Skeletal muscle satellite cell (primary cell): Measurements from ENCODE around the gene GOLGA6A.
"Not testable (repeated sequence)": the region's sequence is repeated elsewhere in the genome, so short reads cannot be mapped to it uniquely, and the experiment has no call there.

Source experiments
- H3K27me3 ChIP-seq: 2 replicates; pipeline ENCODE4 v1.7.0; 2013; ENCODE audit warnings: low read length; ENCODE audit not compliant: control insufficient read depth, insufficient read depth
- H3K36me3 ChIP-seq: 2 replicates; pipeline ENCODE4 v1.7.0; 2013; ENCODE audit warnings: mild to moderate bottlenecking, control low read depth, low read length; ENCODE audit not compliant: insufficient read depth
- H3K4me1 ChIP-seq: 2 replicates; pipeline ENCODE4 v1.7.0; 2013; ENCODE audit warnings: low read length; ENCODE audit not compliant: control insufficient read depth, insufficient read depth
- H3K4me2 ChIP-seq: 2 replicates; pipeline ENCODE4 v1.7.0; 2013; ENCODE audit warnings: mild to moderate bottlenecking, low read length
- H3K4me3 ChIP-seq: 2 replicates; pipeline ENCODE4 v1.7.0; 2013; ENCODE audit warnings: low read length
- H3K9ac ChIP-seq: 2 replicates; pipeline ENCODE4 v1.7.0; 2013; ENCODE audit warnings: mild to moderate bottlenecking, low read depth, low read length, moderate library complexity
- H3K9me3 ChIP-seq: replicated peaks from 2 replicates; pipeline ENCODE4 v1.7.0; 2013; ENCODE audit warnings: mild to moderate bottlenecking, control low read depth, low read length

Gene GOLGA6A

DNA sequence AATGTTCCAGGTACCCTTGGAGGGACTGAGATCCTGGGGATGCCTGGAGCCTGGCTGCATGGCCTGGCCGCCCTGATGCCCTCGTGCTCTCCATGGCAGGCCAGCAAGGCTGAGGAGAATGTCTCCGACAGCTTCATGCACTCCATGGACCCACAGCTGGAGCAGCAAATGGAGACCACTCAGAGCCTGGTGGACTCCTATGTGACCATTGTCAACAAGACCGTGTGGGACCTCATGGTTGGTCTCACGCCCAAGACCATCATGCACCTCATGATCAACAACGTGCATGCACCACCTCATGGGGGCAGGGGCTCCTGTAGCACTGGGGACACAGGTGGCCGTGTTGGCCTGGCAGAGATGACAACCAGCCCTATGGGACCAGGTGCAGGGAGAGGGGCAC, 19.7 kb downstream of the GOLGA6A start:
- no peaks in the 10 kb centered on the region for H3K9me3 ChIP-seq
- no peaks in the 10 kb centered on the region for H3K36me3 ChIP-seq
- no peak overlapping the region for H3K4me2 ChIP-seq
- H3K4me3 ChIP-seq: no peak overlapping the region
- H3K4me1 ChIP-seq: no peaks in the 10 kb centered on the region
- H3K27me3 ChIP-seq: peaks cover 24% of the 10 kb centered on the region
- no peak overlapping the region for H3K9ac ChIP-seq

DNA sequence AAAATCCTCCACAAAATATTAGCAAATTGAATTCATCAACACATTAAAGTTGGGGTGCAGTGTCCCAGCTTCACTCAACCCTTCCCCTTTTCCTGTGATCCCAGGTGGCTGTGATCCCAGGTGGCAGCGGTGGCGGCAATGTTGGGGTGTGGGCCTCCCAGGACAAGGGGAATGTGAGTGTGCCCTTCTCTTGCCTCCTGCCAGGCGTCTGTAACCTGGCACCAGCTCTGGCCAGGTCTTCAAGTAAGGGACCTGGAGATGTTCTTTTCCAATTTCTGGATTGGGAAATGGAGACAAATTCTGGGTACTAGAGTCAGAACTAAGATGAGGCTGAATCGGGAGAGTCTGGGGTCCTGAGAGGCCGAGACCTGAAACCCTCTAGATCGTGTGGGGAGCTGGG, 20.1 kb downstream of the GOLGA6A start:
- Histone ChIP-seq H3K4me3 (no peak overlapping the region), H3K4me2 (no peak overlapping the region), H3K27me3 (peaks cover 27% of the 10 kb centered on the region), H3K9me3 (no peaks in the 10 kb centered on the region), H3K4me1 (no peaks in the 10 kb centered on the region), H3K9ac (no peak overlapping the region), H3K36me3 (no peaks in the 10 kb centered on the region)

DNA sequence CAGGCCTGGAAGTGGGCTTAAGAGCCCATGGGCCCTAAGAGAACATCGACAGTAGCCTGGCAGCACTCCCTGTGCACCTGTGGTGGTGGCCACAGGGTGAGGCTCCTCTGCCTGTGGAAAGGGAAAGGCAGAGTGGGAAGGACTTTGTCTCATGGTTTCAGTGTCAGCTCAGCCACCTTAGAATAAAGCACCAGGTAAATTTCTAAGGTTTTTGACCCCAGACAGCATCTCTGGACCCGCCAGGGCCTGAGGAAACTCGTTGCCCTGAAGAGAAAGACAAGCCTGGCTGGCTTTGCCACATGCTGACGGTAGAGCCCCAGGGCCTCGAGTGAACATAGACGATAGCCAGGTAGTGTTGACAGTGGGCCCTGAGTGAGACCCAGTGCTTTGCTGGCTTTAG, 22.1 kb downstream of the GOLGA6A start:
- Histone ChIP-seq H3K4me2 (no peak overlapping the region), H3K27me3 (peaks cover 27% of the 10 kb centered on the region), H3K4me3 (no peak overlapping the region), H3K36me3 (no peaks in the 10 kb centered on the region), H3K9me3 (no peaks in the 10 kb centered on the region), H3K4me1 (no peaks in the 10 kb centered on the region), H3K9ac (no peak overlapping the region)

DNA sequence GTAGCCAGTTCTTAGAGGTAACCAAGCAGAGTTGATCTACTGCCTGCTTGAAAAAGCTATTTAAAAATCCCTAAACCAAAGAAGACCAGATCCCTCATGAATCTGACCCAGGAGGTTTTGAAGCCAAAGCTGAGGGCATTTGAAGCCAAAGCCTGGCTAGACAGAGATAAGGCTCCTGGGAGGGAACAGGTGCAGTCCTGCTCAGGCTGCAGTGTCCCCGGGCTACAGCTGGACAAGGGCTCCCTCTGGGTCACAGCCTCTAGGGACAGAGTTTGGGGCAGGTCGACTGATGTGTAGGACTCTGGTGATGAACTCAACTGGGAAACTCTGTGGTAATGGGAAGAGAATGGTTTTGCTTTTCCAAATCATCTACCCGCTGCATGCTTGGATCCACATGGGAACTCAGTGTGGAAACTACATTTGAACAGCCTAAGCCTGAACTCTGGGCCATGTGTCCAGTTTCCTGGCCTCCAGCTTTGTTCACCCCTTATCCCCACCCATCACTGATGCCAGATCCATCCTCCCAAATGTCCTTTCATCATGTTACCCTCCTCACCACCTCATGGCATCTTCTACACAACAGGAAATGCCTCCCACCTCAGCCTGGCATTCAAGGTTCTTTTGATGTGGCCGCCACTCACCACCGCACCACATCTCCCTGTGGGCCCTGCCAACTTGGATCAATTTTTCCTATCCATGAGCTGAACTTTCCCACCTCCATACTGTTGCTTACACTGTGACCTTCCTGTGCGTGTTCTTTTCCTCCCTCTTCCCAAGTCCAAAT, 23.1 kb downstream of the GOLGA6A start:
- not testable (repeated sequence) for H3K4me2 ChIP-seq, H3K36me3 ChIP-seq, H3K9ac ChIP-seq, H3K4me3 ChIP-seq, H3K4me1 ChIP-seq, H3K9me3 ChIP-seq
- peaks cover 24% of the 10 kb centered on the region for H3K27me3 ChIP-seq

DNA sequence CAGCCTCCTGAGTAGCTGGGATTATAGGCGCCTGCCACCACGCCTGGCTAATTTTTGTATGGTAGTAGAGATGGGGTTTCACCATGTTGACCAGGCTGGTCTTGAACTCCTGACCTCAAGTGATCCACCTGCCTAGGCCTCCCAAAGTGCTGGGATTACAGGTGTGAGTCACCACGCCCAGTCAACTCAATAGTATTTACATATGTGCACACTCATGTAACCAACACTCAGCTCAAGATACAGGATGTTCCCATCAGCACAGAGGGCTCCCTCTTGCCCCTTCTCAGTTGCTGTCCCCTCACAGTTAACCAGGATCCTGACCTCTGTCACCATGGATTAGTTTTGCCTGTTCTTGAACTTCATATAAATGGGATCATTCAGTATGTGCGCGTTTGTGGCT, 26.0 kb downstream of the GOLGA6A start:
- not testable (repeated sequence) for H3K9me3 ChIP-seq, H3K4me3 ChIP-seq, H3K4me2 ChIP-seq, H3K9ac ChIP-seq, H3K36me3 ChIP-seq
- Histone ChIP-seq H3K27me3 (peaks cover 18% of the 10 kb centered on the region), H3K4me1 (peaks cover 19% of the 10 kb centered on the region)

DNA sequence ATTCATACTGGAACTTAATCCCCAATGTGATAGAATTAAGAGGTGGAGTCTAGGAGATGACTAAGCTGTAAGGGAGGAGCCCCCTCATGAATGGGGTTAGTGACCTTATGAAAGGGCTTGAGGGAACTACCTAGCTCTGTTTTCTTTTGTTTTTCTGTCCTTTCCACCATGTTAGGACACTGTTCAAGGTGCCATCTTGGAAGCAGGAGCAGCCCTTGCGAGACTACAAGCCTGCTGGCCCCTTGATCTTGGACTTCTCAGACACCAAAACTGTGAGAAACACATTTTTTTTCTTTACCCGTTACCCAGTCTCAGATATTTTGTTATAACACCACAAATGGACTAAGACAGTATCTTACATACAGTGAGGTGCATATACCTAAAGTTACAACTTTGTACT, 26.5 kb downstream of the GOLGA6A start:
- Histone ChIP-seq H3K9me3 (no peaks in the 10 kb centered on the region), H3K4me2 (no peak overlapping the region), H3K36me3 (no peaks in the 10 kb centered on the region), H3K4me3 (no peak overlapping the region), H3K9ac (no peak overlapping the region), H3K27me3 (peaks cover 18% of the 10 kb centered on the region), H3K4me1 (peaks cover 23% of the 10 kb centered on the region)

DNA sequence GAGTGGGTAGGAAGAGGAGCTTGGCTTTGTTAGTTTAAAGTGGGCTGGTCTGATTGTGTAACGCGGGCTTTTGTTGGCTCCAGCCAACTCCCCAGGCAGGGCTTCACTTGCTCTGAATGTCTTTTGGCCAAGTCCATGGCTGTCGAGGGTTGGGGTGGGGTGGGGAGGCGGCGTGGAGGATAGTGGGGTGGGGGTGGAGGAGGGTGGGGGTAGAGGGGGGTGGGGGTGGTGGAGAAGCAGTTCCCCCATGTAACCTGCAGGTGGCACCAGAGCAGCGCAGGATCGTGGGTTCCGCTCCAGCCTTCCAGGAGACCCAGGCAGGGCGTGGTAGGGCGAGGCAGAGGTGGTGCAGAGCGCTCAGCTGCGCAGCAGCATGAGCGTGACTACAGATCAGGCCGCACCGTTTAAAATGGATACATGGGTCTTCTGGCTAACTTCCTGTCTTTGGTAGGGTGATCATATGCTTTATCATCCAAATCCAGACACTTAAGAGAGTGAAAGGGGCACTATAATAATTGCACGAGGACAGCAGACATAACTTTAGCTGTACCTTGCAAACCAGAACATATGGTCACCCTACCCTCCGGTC, 28.3 kb downstream of the GOLGA6A start:
- H3K4me1 ChIP-seq: peaks cover 33% of the 10 kb centered on the region
- H3K4me2 ChIP-seq: peak overlapping the region; percentile 56
- H3K27me3 ChIP-seq: peaks cover 7% of the 10 kb centered on the region
- H3K4me3 ChIP-seq: peak overlapping the region; percentile 4
- H3K9me3 ChIP-seq: no peaks in the 10 kb centered on the region
- no peak overlapping the region for H3K9ac ChIP-seq
- no peaks in the 10 kb centered on the region for H3K36me3 ChIP-seq

DNA sequence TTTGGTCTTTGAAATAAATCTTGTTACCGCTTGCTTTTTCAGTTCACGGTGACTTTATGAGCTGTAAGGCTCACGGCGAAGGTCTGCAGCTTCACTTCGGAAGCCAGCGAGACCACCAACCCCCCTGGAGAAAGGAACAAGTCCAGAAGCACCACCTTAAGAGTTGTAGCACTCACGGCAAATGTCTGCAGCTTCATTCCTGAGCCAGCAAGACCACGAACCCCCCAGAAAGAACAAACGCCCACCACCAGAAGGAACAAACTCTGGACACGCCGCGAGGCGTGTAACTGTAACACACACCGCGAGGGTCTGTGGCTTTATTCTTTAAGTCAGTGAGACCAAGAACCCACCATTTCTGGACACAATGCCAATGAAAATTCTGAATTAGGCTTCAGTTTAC, 28.8 kb downstream of the GOLGA6A start:
- peak overlapping the region; percentile 55 for H3K4me2 ChIP-seq
- H3K27me3 ChIP-seq: peaks cover 3% of the 10 kb centered on the region
- H3K4me3 ChIP-seq: peak overlapping the region; percentile 4
- H3K9me3 ChIP-seq: no peaks in the 10 kb centered on the region
- H3K36me3 ChIP-seq: no peaks in the 10 kb centered on the region
- no peak overlapping the region for H3K9ac ChIP-seq
- peaks cover 33% of the 10 kb centered on the region for H3K4me1 ChIP-seq

DNA sequence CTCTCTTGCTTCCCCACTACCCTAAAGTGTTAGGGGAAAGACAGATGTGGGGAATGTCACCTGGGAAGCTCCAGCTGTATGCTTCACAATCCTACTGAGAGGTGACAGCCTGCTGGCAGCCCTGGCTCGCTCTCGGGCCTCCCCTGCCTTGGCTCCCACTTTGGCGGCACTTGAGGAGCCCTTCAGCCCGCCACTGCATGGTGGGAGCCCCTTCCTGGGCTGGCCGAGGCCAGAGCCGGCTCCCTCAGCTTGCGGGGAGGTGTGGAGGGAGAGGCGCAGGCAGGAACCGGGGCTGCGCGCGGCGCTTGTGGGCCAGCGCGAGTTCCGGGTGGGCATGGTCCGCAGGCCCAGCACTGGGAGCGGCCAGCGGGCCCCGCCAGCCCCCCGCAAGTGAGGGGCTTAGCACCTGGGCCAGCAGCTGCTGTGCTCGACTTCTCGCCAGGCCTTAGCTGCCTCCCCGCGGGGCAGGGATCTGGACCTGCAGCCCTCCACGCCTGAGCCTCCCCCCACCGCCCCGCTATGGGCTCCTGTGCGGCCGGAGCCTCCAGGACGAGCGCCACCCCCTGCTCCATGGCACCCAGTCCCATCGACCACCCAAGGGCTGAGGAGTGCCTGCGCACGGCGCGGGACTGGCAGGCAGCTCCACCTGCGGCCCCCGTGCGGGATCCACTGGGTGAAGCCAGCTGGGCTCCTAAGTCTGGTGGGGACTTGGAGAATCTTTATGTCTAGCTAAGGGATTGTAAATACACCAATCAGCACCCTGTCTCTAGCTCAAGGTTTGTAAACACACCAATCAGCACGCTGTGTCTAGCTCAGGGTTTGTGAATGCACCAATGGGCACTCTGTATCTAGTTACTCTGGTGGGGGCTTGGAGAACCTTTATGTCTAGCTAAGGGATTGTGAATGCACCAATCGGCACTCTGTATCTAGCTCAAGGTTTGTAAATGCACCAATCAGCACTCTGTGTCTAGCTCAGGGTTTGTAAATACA, 29.8 kb downstream of the GOLGA6A start:
- H3K9me3 ChIP-seq, H3K9ac ChIP-seq, H3K36me3 ChIP-seq, H3K4me2 ChIP-seq, H3K27me3 ChIP-seq, H3K4me3 ChIP-seq: not testable (repeated sequence)
- H3K4me1 ChIP-seq: peaks cover 37% of the 10 kb centered on the region

DNA sequence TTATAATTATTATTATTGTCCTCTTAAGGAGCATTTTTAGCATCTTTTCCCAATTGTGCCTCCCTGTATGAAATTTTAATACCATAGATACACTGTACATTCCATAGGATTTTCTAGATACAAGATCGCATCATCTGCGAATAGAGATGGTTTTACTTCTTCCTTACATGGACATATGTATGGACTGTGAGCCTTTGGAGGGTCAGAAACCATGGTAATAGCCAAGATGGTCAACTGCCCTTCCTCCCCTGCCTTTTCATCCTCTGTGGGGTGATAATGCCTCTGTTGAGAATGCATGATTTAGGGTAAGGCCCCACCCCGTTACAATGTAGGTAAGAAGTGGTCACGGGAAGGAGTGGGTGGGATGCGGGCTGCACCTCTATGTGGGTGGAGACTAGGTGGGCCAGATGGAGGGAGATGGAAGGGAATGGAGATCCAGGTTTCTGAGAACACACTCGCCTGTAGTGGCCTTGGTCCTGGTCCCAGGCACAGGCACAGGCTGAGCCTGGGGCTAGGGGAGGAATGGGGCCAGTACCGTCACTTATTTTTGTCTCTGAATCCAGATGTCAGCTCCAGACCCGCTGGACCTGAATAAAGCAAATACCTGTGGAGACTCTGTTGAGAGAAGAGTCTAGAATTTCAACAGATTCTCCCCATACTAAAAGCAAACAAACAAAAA, 31.7 kb downstream of the GOLGA6A start:
- H3K4me1 ChIP-seq: peaks cover 37% of the 10 kb centered on the region
- no peaks in the 10 kb centered on the region for H3K27me3 ChIP-seq
- H3K4me3 ChIP-seq: peak overlapping the region; percentile 14

DNA sequence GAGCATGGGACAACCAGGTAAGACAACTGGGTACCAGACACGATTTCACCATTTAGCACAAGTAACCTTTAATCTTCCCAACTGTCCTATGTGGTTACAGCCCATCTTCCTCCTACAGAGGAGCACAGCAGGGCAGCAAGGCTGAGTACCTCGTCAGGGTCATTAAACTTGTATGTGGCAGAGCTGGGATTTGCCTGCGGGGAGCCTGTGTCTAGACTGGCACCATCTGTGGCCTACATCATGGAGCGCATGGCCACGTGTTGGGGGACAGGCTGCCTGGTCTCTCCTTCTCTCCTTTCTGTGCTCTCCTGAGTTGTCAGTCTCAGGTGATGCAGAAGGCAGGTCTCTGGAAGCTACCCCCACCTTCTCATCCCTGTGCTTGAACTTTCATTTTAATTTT, 32.2 kb downstream of the GOLGA6A start:
- H3K9ac ChIP-seq: no peak overlapping the region
- no peaks in the 10 kb centered on the region for H3K9me3 ChIP-seq
- peaks cover 37% of the 10 kb centered on the region for H3K4me1 ChIP-seq
- no peak overlapping the region for H3K4me2 ChIP-seq
- H3K27me3 ChIP-seq: no peaks in the 10 kb centered on the region
- no peak overlapping the region for H3K4me3 ChIP-seq
- H3K36me3 ChIP-seq: no peaks in the 10 kb centered on the region

More for the DNA sequence above, 31.7 kb downstream of the GOLGA6A start:
- no peaks in the 10 kb centered on the region for H3K9me3 ChIP-seq
- H3K4me2 ChIP-seq: peak overlapping the region; percentile 65
- no peaks in the 10 kb centered on the region for H3K36me3 ChIP-seq
- peak overlapping the region; percentile 60 for H3K9ac ChIP-seq
